HepG2 (cell line): ENCODE measurements around the gene CACNA1C.

Experiments used
- BRCA1 ChIP-seq: sonication (generic); formaldehyde crosslinking; IDR thresholded peaks from 2 replicates; pipeline ENCODE4 v1.4.0; 2020; ENCODE audit warnings: missing genetic modification reagents
- EZH2 ChIP-seq: conservative IDR thresholded peaks from 2 replicates; pipeline ENCODE4 v1.6.1; 2012; ENCODE audit warnings: mild to moderate bottlenecking, low read depth, low read length, moderate library complexity
- KDM5A ChIP-seq: fragments of 200-600 bp; sonication (generic); IDR thresholded peaks from 2 replicates; pipeline ENCODE4 v1.7.0; 2018; ENCODE audit warnings: antibody characterized with exemption, mild to moderate bottlenecking, low read length, borderline replicate concordance
- NFYC ChIP-seq: IDR thresholded peaks from 2 replicates; pipeline ENCODE4 v1.6.1; 2016; ENCODE audit warnings: missing genetic modification reagents, missing compliant biosample characterization
- NR1H2 ChIP-seq: sonication (generic); formaldehyde crosslinking; IDR thresholded peaks from 2 replicates; pipeline ENCODE4 v1.8.1; 2022; ENCODE audit warnings: low read depth, missing genetic modification reagents, borderline replicate concordance
- RFXAP ChIP-seq: sonication (generic); formaldehyde crosslinking; IDR thresholded peaks from 2 replicates; pipeline ENCODE4 v1.4.0; 2020; ENCODE audit warnings: missing genetic modification reagents, borderline replicate concordance
- ZNF235 ChIP-seq: sonication (generic); formaldehyde crosslinking; IDR thresholded peaks from 2 replicates; pipeline ENCODE4 v1.8.1; 2023; ENCODE audit warnings: mild to moderate bottlenecking, missing genetic modification reagents, borderline replicate concordance
- ZNF747 ChIP-seq: sonication (generic); formaldehyde crosslinking; IDR thresholded peaks from 2 replicates; pipeline ENCODE4 v1.8.1; 2023; ENCODE audit warnings: missing genetic modification reagents, mild to moderate bottlenecking, borderline replicate concordance
- TF ChIP-seq, protein P1 (sequence below): sonication (generic); formaldehyde crosslinking; IDR thresholded peaks from 2 replicates; pipeline ENCODE4 v1.5.1; 2020; ENCODE audit warnings: mild to moderate bottlenecking, missing genetic modification reagents, moderate library complexity
- TF ChIP-seq, protein P2 (sequence below): sonication (generic); formaldehyde crosslinking; IDR thresholded peaks from 2 replicates; pipeline ENCODE4 v1.9.0; 2021; ENCODE audit warnings: missing genetic modification reagents, borderline replicate concordance
- TF ChIP-seq, protein P3 (sequence below): sonication (generic); formaldehyde crosslinking; IDR thresholded peaks from 2 replicates; pipeline ENCODE4 v1.4.0; 2020; ENCODE audit warnings: mild to moderate bottlenecking, missing genetic modification reagents, borderline replicate concordance

DNA sequence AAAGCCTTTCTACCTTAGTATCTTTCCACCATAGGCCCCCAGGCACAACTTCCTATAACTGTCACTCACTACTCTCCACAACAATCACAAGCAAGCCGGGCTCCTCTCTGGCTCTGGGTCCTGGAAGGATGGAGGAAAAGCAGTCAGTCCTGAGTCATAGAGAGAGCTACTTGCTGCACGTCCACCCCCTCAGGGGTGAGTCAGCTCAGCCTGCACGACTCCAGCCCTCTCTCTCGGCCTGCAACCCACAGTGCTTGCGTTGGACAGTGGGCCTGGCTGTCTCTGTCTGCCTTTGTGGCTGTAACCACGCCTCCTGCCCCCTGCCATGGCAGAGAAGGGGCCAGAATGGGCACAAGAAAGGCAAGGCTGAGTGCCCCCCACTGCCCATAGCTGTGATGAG, 587.9 kb downstream of the CACNA1C start:
- TF ChIP-seq NFYC (CRISPR knock-in tag) = no peak
- TF ChIP-seq BRCA1 = no peak
- TF ChIP-seq, protein P1, sequence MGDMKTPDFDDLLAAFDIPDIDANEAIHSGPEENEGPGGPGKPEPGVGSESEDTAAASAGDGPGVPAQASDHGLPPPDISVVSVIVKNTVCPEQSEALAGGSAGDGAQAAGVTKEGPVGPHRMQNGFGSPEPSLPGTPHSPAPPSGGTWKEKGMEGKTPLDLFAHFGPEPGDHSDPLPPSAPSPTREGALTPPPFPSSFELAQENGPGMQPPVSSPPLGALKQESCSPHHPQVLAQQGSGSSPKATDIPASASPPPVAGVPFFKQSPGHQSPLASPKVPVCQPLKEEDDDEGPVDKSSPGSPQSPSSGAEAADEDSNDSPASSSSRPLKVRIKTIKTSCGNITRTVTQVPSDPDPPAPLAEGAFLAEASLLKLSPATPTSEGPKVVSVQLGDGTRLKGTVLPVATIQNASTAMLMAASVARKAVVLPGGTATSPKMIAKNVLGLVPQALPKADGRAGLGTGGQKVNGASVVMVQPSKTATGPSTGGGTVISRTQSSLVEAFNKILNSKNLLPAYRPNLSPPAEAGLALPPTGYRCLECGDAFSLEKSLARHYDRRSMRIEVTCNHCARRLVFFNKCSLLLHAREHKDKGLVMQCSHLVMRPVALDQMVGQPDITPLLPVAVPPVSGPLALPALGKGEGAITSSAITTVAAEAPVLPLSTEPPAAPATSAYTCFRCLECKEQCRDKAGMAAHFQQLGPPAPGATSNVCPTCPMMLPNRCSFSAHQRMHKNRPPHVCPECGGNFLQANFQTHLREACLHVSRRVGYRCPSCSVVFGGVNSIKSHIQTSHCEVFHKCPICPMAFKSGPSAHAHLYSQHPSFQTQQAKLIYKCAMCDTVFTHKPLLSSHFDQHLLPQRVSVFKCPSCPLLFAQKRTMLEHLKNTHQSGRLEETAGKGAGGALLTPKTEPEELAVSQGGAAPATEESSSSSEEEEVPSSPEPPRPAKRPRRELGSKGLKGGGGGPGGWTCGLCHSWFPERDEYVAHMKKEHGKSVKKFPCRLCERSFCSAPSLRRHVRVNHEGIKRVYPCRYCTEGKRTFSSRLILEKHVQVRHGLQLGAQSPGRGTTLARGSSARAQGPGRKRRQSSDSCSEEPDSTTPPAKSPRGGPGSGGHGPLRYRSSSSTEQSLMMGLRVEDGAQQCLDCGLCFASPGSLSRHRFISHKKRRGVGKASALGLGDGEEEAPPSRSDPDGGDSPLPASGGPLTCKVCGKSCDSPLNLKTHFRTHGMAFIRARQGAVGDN (CRISPR knock-in tag) = no peak
- TF ChIP-seq RFXAP (CRISPR knock-in tag) = no peak
- TF ChIP-seq, protein P2, sequence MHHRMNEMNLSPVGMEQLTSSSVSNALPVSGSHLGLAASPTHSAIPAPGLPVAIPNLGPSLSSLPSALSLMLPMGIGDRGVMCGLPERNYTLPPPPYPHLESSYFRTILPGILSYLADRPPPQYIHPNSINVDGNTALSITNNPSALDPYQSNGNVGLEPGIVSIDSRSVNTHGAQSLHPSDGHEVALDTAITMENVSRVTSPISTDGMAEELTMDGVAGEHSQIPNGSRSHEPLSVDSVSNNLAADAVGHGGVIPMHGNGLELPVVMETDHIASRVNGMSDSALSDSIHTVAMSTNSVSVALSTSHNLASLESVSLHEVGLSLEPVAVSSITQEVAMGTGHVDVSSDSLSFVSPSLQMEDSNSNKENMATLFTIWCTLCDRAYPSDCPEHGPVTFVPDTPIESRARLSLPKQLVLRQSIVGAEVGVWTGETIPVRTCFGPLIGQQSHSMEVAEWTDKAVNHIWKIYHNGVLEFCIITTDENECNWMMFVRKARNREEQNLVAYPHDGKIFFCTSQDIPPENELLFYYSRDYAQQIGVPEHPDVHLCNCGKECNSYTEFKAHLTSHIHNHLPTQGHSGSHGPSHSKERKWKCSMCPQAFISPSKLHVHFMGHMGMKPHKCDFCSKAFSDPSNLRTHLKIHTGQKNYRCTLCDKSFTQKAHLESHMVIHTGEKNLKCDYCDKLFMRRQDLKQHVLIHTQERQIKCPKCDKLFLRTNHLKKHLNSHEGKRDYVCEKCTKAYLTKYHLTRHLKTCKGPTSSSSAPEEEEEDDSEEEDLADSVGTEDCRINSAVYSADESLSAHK (CRISPR knock-in tag) = no peak
- no peak for TF ChIP-seq KDM5A
- no peak for TF ChIP-seq ZNF747 (CRISPR knock-in tag)
- no peak for TF ChIP-seq ZNF235 (CRISPR knock-in tag)
- TF ChIP-seq EZH2 = no peak
- TF ChIP-seq NR1H2 (CRISPR knock-in tag) = no peak
- TF ChIP-seq, protein P3, sequence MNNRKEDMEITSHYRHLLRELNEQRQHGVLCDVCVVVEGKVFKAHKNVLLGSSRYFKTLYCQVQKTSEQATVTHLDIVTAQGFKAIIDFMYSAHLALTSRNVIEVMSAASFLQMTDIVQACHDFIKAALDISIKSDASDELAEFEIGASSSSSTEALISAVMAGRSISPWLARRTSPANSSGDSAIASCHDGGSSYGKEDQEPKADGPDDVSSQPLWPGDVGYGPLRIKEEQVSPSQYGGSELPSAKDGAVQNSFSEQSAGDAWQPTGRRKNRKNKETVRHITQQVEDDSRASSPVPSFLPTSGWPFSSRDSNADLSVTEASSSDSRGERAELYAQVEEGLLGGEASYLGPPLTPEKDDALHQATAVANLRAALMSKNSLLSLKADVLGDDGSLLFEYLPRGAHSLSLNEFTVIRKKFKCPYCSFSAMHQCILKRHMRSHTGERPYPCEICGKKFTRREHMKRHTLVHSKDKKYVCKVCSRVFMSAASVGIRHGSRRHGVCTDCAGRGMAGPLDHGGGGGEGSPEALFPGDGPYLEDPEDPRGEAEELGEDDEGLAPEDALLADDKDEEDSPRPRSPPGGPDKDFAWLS (CRISPR knock-in tag) = no peak
